Measurements from ENCODE around the gene MYH16.

DNA sequence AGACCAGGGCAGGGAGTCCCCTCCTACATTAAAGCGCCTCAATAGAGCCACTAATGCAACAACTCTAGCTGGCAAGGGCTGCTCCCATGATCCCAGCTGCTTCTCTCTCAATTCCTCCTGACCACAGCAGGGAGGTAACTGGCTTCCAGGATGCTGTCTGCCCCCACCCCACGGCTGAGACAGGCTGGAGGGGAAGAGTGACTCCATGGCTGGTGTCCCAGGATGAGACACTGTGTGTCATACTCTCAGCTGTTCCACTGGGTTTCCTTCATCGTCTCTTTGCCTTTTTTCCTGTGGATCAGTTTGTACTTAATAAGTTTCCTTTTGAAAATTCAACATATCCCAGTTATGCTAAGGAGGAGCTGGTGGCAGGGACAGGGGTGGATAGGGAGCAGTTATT is 27.7 kb upstream of the MYH16 start:
- TF ChIP-seq ISL1 (CRISPR knock-in tag; IDR thresholded peaks at IDR 0.05) (no peak), TOX (CRISPR knock-in tag; IDR thresholded peaks at IDR 0.05; ENCODE audit: borderline replicate concordance) (no peak), ARNTL (CRISPR knock-in tag; IDR thresholded peaks at IDR 0.05; ENCODE audit: borderline replicate concordance, low read depth) (no peak), PPARA (CRISPR knock-in tag; IDR thresholded peaks at IDR 0.05; ENCODE audit: borderline replicate concordance) (no peak)
- TF ChIP-seq, protein P1, sequence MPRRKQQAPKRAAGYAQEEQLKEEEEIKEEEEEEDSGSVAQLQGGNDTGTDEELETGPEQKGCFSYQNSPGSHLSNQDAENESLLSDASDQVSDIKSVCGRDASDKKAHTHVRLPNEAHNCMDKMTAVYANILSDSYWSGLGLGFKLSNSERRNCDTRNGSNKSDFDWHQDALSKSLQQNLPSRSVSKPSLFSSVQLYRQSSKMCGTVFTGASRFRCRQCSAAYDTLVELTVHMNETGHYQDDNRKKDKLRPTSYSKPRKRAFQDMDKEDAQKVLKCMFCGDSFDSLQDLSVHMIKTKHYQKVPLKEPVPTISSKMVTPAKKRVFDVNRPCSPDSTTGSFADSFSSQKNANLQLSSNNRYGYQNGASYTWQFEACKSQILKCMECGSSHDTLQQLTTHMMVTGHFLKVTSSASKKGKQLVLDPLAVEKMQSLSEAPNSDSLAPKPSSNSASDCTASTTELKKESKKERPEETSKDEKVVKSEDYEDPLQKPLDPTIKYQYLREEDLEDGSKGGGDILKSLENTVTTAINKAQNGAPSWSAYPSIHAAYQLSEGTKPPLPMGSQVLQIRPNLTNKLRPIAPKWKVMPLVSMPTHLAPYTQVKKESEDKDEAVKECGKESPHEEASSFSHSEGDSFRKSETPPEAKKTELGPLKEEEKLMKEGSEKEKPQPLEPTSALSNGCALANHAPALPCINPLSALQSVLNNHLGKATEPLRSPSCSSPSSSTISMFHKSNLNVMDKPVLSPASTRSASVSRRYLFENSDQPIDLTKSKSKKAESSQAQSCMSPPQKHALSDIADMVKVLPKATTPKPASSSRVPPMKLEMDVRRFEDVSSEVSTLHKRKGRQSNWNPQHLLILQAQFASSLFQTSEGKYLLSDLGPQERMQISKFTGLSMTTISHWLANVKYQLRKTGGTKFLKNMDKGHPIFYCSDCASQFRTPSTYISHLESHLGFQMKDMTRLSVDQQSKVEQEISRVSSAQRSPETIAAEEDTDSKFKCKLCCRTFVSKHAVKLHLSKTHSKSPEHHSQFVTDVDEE (CRISPR knock-in tag; IDR thresholded peaks at IDR 0.05), result no peak

All from SK-N-SH treated with all-trans-retinoic acid at 6 μM for 48 hours (cell line).